Measurements from ENCODE around the gene GHR. TPM values are rescaled to one million over a fixed set of nuclear protein-coding genes. Genes with fewer than 3 reads are reported as not detected.

Gene GHR
- polyA plus RNA-seq, 1 donor from 2014 or later = 0.31 TPM

DNA sequence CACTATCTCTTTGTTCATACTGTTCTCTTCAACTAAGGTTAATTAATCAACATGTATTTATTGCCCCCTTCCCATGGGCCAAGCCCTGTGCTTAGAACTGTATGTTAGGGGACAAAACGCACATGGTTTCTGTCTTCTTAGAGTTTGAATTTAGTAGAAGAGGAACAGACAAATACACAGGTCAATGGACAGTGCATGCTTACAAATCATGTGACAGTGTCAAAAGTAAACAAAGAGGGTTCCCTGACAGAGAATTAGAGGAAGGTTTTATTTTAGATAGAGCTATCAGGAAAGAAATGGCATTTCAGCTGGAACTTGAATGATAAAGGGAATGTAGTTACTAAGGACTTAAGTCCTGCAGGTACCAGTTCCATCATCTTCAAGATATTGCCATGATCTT, 188.2 kb downstream of the GHR start:
- Histone ChIP-seq H3K79me2 (replicated peaks; ENCODE audit: insufficient read depth, low read length) (no peaks in the 10 kb centered on the region), H3K4me2 (ENCODE audit: low read length) (no peak overlapping the region), H3F3A (ENCODE audit: insufficient read depth, low read length, poor library complexity, severe bottlenecking) (no peaks in the 10 kb centered on the region), H3K9ac (ENCODE audit: low read length) (no peak overlapping the region), H3K9me3 (ENCODE audit: low read length) (no peaks in the 10 kb centered on the region), H3K27ac (ENCODE audit: low read length) (no peak overlapping the region), H3K4me3 (ENCODE audit: low read length) (no peak overlapping the region), H3K27me3 (ENCODE audit: insufficient read depth, low read depth, low read length) (no peaks in the 10 kb centered on the region), H4K20me1 (ENCODE audit: insufficient read depth) (no peaks in the 10 kb centered on the region), H3K9me2 (ENCODE audit: insufficient read depth, low read length) (no peaks in the 10 kb centered on the region), H2AFZ (ENCODE audit: low read depth, low read length) (no peak overlapping the region), H3K36me3 (ENCODE audit: insufficient read depth, low read length) (no peaks in the 10 kb centered on the region)
- TF ChIP-seq RAD21 (conservative IDR thresholded peaks at IDR 0.05) (no peak), TAF1 (IDR thresholded peaks at IDR 0.05; ENCODE audit: low read depth) (no peak), EP300 (conservative IDR thresholded peaks at IDR 0.05; ENCODE audit: poor library complexity, severe bottlenecking) (no peak), MXI1 (conservative IDR thresholded peaks at IDR 0.05; ENCODE audit: poor library complexity, severe bottlenecking) (no peak), REST (IDR thresholded peaks at IDR 0.05; ENCODE audit: borderline replicate concordance) (no peak), SMC3 (conservative IDR thresholded peaks at IDR 0.05; ENCODE audit: poor library complexity) (no peak), EZH2 (IDR thresholded peaks at IDR 0.05; ENCODE audit: borderline replicate concordance, insufficient read depth, low read length, poor library complexity, severe bottlenecking) (no peak), CTCF (IDR thresholded peaks at IDR 0.05; ENCODE audit: poor library complexity, severe bottlenecking) (no peak), POLR2AphosphoS5 (IDR thresholded peaks at IDR 0.05) (no peak)

DNA sequence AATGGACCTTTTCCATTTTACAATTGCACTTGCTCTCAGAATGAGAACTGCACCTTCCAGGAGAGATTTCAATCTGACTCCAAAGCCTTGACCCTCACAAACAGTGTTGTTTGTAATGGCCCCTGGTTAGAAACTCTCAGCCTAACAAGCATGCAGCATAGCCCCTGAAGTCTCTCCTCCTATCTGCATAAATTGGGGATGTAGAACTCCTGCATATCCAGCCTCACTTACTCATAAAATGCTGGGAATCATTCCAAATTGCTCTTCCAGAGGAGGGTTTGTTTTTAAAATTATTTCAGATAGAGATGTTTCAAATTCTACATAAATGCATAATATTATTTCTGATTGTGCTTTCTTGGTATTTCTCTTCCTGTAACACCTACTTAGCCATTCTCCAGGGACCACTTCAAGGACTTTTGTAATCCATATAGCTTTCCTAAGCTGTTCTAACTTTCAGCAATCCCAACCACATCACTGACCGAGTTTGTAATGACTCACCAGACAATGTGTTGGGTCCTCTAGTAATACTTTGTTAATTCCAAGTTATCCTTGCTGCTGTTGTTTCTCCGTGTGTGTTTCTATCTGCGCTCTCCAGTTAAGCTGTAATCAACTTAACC, 189.6 kb downstream of the GHR start:
- H3K9me3 ChIP-seq (ENCODE audit: low read length) = no peaks in the 10 kb centered on the region
- no peak overlapping the region for H3K27ac ChIP-seq (ENCODE audit: low read length)
- no peak overlapping the region for H3K4me2 ChIP-seq (ENCODE audit: low read length)

More for the DNA sequence above, 189.6 kb downstream of the GHR start:
- Histone ChIP-seq H3K79me2 (replicated peaks; ENCODE audit: insufficient read depth, low read length) (no peaks in the 10 kb centered on the region), H3K27me3 (ENCODE audit: insufficient read depth, low read depth, low read length) (no peaks in the 10 kb centered on the region), H3K36me3 (ENCODE audit: insufficient read depth, low read length) (no peaks in the 10 kb centered on the region), H3K9me2 (ENCODE audit: insufficient read depth, low read length) (no peaks in the 10 kb centered on the region), H3K9ac (ENCODE audit: low read length) (no peak overlapping the region), H4K20me1 (ENCODE audit: insufficient read depth) (no peaks in the 10 kb centered on the region), H2AFZ (ENCODE audit: low read depth, low read length) (no peak overlapping the region), H3K4me3 (ENCODE audit: low read length) (no peak overlapping the region), H3F3A (ENCODE audit: insufficient read depth, low read length, poor library complexity, severe bottlenecking) (no peaks in the 10 kb centered on the region)
- no peak for TF ChIP-seq EZH2 (IDR thresholded peaks at IDR 0.05; ENCODE audit: borderline replicate concordance, insufficient read depth, low read length, poor library complexity, severe bottlenecking)

Measured in neural cell (in vitro differentiated cells).